Activated naive CD4-positive, alpha-beta T cell treated with anti-CD3 and anti-CD28 coated beads, Interleukin-2, amount 50 U/mL, for 16 hours (primary cell): Measurements from ENCODE around the gene CTRB1.

ENCODE experiments used
- DNase-seq: peaks from one replicate; pipeline ENCODE4 v3.0.0-alpha.2; 2020

The CTRB1 gene

DNA sequence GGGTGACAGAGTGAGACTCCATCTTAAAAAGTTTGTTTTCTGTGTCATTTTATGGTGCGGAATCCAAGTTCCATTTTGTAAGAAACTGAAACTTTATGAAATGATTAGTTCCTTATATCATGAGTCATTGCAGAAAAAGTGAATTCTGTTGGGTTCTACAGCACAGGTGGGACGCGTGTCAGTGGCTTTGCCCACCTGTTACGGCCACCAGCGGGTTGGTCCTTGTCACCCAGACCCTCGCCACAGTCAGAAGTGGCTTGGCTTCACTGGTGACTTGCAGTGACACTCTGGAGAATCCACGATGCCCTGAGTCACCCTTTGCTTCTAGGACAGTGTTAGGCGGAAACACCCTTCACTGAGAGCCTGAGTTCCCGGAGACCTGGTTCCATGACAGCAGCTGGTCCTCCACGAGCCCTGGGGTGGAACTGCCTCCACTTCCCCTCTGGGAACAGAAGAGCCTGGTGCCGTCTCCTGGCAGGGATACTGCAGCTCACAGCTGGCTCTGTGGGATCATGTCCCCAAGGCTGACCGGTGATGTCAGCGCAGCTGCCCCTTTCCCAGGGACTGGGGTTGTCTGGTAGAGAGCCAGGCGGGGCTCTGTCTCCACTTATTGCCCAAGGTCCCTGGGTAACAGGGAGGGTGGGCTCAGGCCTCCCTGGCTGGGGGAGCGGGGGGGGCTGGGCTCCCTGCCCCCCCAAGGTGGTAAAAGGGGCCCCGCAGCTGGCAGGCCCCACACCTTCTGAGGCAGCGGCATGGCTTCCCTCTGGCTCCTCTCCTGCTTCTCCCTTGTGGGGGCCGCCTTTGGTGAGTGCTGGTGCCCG, at the start of gene CTRB1:
TSS of gene CTRB1 (plus strand) at position 733 of the 821 bp plus-strand sequence. CDS start at position 753, 20 bp downstream.
- DNase-seq = no peak

DNA sequence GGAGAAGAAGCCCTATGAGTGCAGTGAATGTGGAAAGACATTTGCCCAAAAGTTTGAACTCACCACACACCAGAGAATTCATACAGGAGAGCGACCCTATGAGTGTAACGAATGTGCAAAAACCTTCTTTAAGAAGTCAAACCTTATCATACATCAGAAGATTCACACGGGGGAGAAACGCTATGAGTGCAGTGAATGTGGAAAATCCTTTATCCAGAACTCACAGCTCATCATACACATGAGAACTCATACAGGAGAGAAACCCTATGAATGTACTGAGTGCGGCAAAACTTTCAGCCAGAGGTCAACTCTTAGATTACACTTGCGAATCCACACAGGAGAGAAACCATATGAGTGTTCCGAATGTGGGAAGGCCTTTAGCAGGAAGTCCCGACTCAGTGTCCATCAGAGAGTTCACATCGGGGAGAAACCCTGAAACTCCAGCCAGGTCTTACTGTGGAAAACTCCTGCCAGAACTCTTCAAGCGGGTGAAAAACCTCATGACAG, 48.8 kb upstream of the CTRB1 start:
- no peak for DNase-seq

DNA sequence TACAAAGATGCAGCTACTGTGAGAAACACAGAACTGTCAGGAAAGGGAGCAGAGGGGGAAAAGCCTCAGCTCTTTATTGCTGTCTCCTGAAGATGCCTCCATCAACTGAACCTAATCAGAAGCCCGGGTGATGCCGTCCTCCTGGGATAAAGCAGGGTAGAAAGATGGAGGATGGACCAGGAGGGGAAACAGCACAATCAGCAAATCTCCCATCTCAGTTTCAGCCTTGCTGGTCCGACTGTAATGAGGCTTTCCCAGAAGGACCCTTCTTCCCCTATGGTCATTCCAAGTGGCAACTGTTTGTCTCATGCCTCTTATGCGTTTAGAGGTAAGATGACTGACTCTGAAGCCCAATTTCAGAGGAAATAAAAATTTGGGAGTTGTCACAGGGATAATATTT, 46.2 kb upstream of the CTRB1 start:
- no peak for DNase-seq

DNA sequence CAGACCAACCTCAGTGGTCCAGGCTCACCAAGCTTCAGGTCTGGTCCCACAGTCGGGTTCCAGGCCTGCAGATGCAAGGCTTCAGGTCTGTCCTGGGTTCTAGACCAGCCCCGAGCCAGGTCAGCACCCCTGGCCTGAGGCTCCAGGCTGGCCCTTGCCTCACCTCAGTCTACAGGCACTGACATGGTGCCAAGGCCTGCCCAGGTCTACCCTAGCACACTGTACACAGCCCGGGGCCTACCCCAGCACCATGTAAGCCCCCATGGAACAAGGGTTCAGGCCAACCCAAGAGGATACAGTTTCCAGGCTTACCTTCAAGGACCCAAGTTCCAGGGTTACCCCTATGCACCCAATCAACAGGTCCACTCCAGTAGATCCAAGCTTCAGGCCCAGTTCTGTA, 43.7 kb upstream of the CTRB1 start:
- DNase-seq = no peak

DNA sequence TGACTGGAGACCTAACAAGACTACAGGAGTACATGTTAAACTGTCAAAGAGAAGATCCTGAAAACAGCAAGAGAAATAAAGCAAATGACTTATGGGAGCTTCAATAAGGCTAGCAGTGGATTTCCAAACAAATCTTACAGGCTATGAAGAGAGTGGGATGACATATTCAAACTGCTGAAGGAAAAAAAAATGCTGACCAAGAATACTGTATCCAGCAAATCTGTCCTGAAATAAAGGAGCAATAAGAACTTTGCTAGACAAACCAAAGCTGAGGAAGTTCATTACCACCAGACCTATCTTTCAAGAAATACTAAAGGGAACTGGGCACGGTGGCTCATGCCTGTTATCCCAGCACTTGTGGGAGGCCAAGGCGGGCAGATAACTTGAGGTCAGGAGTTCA, 41.9 kb upstream of the CTRB1 start:
- no peak for DNase-seq

DNA sequence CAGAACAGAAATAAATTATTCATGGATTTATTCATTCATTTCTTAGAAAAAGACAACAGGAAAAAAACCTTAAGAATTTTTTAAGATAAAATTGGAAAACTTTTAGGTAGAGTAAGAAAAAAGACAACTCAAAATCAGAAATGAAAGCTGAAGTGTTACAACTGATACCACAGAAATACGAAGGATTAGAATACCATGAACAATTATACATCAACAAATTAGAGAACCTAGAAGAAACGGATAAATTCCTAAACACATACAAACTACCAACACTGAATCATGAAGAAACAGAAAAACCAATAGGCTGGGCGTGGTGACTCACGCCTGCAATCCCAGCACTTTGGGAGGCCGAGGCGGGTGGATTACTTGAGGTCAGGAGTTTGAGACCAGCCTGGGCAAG, 39.6 kb upstream of the CTRB1 start:
- DNase-seq = no peak

DNA sequence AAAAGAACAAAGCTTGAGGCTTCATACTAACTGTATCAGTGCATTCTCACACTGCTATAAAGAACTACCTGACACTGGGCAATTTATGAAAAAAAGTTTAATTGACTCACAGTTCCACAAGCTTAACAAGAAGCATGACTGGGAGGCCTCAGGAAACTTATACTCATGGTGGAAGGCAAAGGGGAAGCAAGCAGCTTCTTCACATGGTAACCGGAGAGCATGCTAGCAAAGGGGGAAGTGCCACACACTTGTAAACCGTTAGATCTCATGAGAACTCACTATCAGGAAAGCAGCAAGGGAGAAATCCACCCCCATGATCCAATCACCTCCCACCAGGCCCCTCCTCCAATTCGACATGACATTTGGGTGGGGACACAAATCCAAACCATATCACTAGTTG, 37.2 kb upstream of the CTRB1 start:
- DNase-seq = no peak

DNA sequence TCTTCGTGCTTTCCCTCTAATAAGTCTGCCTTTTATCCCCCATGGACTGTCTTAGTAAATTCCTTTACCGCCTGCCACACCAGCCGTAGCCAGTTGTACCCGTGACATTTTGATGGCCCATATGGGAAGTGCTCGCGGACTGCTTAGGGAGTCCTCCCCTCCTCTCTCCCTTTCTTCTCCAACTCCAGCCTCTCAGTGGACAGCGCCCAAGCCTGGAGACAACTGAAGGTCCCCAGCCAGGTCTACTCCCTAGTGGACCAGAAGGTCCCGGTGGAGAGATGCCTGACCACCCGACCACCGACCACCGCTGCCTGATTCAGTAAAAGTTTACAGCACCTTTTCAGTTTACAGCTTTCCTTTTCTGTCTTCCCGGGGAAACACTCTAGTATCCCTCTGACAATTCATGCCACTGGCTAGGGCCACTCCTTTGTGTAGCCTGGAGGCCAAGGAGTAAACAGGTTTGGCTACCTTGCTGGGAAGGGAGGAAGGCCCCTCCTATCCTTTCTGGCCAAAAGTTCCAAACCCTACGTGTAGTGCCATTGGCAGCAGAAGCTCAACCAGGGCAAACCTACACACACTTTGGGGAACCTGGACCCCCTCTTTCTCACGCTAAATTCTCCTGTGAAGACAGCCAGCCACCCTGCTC, 29.8 kb upstream of the CTRB1 start:
- DNase-seq = no peak

DNA sequence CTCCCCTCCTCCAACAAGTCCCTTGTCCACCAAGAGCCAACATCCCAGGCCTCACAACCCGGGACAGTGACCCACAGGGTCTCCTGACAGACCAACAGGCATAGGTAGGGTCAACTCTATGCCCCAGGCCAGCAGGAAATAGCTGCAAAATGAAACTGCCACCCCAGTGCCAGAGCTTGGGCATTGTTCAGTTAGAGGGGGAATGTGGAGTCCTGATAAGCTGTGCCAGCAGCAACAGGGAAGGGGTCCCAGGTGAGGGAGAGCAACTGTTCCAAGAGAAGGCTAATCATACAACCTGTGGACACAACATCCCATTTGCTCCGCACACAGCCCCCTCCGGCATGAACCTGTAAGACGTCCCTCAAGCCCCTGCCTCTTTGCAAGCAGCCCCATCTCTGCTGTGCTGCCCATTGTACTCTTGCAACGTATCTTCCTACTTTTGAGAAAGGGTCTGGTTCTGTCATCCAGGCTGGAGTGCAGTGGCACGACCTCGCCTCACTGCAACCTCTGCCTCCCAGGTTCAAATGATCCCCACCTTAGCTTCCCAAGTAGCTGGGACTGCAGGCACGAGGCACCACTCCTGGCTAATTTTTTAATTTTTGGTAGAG, 29.0 kb upstream of the CTRB1 start:
- DNase-seq = no peak

DNA sequence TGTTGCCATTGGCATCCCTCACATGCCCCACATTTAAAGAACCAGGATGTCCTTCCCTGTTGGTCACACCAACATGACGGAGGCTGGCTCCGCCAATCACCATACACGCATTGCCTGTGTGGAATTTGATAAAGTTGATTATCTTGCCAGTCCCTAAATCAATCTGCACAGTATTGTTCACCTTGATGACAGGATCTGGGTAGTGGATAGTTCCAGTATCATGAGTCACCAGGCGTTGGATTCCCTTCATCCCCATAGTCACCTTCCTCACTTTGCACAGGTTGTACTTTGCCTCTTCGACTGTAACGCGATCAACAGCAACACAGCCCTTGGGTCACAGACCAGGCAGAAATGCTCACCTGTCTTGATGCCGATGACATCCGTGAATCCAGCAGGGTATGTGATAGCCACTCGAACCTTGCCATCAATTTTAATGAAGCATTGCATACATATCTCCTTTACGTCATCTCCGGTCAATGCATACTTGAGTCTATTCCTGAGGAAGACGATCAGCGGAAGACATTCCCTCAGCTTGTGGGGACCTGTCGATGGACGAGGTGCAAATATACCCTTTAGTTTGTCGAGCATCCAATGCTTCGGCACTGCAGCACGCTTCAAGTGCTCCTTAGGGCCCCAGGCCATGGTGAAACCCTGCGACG, 26.1 kb upstream of the CTRB1 start:
- no peak for DNase-seq

DNA sequence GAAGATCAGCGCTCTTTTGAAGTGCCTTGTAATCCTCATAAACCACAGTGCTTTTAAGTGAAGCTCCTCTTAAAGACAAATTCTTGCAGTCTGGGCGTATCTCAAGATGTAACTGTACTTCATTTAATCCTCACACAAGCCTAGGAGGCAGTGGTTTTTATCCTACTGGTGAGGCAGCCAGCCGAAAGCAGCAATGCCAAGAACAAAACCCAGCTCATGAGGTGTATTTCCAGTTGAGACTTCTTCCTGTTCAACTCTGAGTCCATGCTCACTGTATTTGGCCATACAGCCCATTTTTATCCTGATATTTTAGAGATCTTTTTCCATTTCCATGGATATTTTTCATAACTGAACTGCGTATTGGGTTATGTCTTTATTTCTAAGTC, 25.5 kb upstream of the CTRB1 start:
- DNase-seq = no peak

DNA sequence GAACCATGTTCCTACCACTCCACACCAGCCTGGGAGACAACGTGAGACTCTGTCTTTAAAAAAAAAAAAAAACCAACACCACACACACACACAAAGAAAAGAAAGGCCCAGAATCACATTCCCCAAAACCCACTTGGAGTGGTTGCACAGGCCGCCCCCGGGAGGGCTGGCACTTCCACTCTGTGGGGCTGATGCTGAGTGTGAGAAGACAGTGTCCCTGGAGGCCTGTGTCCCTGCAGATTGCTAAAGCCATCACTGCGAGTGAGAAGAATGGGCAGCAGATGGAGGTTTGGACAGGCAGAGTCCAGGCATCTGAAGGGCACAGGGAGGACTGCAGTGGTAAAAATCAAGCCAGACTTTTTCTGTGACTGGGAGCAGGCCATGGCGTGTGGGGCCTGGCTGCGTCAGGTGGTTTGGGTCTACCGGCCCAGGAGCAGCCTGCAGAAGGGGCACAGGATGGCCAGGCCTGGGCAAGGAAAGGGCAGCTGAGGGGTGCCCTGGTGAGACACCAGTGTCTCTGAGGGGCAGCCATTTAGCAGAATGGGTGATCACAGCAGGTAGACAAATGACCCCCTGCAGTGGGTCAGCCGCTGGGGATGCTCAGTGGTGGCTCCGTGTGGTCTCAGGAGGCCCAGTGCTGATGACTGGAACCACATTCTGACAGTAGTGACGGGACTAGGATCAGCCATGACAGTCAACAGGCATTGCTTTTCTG, 24.9 kb upstream of the CTRB1 start:
- DNase-seq = no peak

DNA sequence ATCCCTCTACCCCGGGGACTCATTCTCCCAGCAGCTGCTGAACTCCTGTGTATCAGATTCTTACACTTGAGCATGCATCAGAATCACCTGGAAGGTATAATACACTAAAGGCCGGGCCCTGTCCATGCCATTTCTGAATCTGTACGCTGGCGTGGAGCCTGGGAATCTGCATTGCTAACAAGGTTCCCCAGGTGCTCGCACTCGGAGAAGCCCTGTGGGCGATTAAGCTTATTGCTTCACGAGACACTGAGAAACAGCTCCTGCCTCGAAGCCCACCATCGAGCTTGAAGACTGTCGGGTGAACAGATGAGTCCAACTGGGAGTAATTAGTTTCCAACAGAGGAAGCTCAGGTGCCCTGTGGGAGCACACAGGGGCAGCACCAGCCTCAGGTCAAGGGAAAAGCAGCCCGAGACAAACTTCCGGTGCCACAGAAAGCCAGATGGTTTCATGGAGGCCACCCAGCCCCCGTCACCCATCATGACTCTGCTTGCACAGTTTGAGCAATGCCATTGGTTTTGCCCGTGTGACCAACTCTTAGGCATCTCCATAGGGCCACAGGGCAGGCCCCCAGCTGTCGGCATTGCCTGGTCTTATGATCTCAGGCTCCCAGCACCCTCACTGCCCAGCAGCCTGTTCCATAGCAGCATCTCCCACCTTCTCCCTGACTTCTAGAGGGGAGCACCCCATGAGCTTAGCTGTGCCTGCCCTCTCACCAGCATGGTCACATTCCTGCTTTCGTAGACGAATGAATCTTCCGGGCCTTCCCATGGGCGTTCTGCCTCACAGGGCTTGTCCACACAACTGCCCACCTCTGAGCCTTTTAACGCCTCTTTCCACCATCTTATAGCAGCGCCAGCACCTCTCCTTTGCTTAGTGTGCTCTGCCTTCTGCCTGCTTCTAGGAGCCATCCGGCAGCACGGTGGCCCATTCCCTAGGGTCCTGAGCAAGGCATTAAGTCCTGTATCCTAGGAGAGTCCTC, 22.7 kb upstream of the CTRB1 start:
- no peak for DNase-seq

DNA sequence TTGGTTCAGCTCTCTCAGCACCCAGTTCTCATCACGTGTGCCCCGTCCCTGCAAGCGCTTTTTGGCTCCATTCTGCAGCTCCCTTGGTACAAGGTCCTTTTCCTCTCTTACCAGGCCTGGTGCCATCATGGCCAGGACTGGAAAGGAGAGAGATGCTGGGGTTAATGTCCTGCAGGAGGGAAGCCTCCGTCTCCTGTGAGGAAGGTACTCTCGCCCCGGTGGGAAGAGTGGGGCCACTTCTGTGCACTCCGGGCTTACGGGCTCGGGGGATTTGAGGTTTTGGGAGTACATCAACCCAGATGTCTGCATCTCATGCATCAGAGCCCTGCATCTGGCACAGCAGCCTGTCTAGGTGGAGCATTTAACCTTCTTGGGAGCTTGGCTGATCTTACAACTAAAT, 22.0 kb upstream of the CTRB1 start:
- DNase-seq = no peak

DNA sequence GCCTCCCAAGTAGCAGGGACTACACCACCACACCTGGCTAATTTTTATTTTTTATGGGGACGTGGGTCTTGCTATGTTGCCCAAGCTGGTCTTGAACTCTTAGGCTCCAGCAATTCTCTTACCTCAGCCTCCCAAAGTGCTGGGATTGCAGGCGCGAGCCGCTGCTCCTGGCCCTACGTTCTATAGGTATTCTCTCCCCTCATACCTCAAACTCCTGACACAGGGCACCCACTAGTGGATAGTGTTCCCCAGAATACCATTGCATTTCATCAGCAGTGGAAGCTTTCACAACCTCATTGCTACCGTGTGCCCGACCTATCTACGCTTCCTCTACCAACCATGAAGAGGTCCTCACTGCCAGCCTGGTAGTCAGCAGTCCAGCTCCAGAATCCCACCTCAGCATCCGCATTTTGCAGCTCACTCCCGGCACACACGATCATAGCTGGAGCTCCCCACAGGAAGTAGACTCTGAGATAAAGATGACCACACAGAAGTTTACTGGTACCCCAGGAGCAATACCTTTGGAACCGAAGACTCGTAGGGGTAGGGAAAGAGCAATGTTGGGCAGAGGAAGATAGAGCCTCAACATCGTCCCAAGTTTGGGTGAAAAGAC, 21.2 kb upstream of the CTRB1 start:
- DNase-seq = no peak

DNA sequence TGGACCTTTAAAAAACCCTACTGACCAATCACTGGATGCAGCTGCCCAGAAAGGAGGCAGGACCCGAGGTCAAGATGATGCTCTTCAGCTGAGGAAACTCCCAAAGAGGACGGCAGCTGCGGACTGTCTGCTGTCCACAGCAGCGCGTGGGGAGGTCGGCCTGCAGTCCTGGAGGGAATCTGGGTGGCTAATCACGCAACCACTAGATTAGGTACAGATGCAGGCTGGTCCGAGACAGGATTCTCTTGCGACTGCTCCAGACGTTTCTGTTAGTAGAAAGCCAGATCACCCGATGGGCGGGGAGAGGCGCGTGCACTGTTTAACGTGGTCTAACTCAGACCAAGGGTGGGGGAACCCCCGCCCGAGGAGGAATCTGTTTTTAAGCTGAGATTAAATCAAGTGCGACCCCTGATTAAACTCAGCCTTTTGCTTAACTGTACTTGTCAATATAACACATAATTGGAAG, 20.6 kb upstream of the CTRB1 start:
- no peak for DNase-seq

DNA sequence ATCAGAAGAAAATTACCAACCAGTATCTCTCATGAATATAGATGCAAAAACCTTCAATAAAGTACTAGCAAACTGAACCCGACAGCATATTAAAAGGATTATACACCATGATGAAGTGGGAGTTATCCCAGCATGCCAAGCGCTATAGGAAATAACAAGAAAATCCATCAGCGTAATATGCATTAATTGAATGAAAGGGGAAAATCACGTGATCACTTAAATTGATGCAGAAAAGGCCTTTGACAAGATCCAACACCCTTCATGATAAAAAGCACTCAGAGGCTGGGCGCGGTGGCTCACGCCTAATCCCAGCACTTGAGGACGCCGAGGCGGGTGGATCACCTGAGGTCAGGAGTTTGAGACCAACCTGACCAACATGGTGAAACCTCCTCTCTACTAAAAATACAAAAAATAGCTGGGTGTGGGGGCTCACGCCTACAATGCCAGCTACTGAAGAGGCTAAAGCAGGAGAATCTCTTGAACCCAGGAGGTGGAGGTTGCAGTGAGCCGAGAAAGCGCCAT, 16.7 kb upstream of the CTRB1 start:
- no peak for DNase-seq

DNA sequence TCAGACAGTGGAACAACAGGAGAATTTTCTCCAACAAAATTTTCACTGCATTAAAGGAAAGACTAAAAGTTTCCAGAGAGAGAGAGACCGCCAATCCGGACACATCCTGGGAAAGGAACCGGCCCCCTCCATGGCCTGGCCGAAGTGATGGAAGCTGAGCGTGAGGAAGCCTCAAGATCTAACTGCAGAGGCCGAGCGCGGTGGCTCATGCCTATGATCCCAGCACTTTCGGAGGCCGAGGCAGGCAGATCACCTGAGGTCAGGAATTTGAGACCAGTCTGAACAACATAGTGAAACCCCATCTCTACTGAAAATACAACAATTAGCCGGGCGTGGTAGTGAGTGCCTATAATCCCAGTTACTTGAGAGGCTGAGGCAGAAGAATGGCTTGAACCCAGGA, 15.7 kb upstream of the CTRB1 start:
- DNase-seq = no peak

DNA sequence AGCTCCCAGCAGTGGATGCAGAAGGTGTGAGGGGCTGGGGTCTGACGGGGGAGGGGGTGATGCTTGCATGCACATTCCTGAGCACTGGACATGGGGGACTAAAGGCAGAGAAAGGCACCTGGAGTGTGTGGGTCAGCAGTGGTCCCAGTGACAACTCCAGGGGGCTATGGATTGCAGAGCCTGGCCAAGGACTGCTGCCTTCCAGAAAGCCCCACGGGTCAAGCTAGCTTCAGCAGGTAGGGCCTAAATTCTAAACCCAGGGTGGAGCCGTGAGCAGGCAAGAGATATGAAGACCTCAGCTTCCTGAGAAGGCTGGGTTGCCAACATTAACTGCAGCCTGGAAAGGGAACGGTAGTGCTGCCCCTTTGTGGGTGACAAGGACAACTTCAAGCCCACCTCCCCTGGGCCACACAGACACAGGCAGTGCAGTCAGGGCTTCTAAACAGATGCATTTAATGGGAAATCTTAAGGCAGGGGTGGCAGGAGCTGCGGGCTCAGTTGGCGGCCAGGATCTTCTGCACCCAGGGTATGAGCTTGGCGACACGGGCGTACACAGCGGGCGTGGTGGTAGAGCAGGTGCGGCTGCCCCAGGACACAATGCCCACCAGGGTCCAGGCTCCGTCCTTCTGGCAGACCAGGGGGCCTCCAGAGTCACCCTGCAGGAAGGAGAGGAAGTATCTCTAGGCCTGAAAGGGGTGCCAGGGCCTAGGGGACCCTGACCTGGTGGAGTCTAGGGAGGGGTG, 14.9 kb upstream of the CTRB1 start:
- DNase-seq = no peak

DNA sequence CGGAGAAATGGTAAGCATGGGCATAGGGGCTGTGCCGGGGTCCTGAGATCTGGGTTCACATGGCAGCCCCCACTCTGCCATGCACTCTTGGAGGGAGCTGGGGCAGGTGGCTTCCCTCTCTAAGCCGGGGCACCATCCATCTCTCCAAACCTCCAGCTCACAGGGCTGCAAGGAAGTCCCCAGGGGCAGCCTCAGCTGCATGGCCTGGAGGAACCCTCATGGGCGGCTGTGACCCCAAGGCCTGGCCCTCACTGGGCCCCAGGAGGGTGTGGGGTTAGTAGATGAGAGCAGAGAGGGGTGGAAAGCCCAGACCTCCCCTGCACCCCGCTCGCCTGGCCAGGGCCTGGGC, 14.4 kb upstream of the CTRB1 start:
- DNase-seq = no peak
